Gastrocnemius medialis (tissue), 4 donors: ENCODE measurements around the gene KLHL15. TPM values are rescaled to one million over a fixed set of nuclear protein-coding genes. Genes with fewer than 3 reads are reported as not detected.

Source experiments
- ATAC-seq, 2 donors: fragments of 150-250 bp; one replicate each; pipeline ENCODE4 v1.9.1; 2016
- DNase-seq, 2 donors: peaks; one replicate each; pipeline ENCODE4 v3.0.0-alpha.2; 2019
- H3K27ac ChIP-seq, 4 donors: fragments of 200-600 bp; sonication (generic); 1 replicate in 1 of 4; 2 replicates in 3 of 4; pipeline ENCODE4 v1.5.1; 2016 to 2018; ENCODE audit warnings: mild to moderate bottlenecking in 2 of 4, moderate library complexity in 1 of 4
- H3K27me3 ChIP-seq, 3 donors: fragments of 200-600 bp; sonication (generic) in 2 of 3; 1 replicate in 1 of 3; 2 replicates in 2 of 3; pipeline versions ENCODE4 v1.5.1 to v1.6.0; 2016 to 2019; ENCODE audit warnings: mild to moderate bottlenecking in 1 of 3, moderate library complexity in 1 of 3
- H3K36me3 ChIP-seq, 2 donors: fragments of 200-600 bp; sonication (generic) in 1 of 2; one replicate each; pipeline ENCODE4 v1.5.1; 2017 to 2018
- H3K4me1 ChIP-seq, 2 donors: fragments of 200-600 bp; sonication (generic) in 1 of 2; one replicate each; pipeline ENCODE4 v1.5.1; 2016 to 2017; ENCODE audit warnings: mild to moderate bottlenecking in 2 of 2
- H3K4me3 ChIP-seq, 4 donors: fragments of 200-600 bp; sonication (generic) in 3 of 4; 1 replicate in 1 of 4; 2 replicates in 3 of 4; pipeline ENCODE4 v1.5.1; 2016 to 2019; ENCODE audit warnings: mild to moderate bottlenecking in 2 of 4
- H3K9me3 ChIP-seq, 3 donors: fragments of 200-600 bp; sonication (generic) in 2 of 3; 1 replicate in 1 of 3; 2 replicates in 2 of 3; pipeline ENCODE4 v1.5.1; 2016 to 2019
- POLR2A ChIP-seq, 2 donors: fragments of 450-650 bp; IDR thresholded peaks; one replicate each; pipeline ENCODE4 v1.6.1; 2017; ENCODE audit warnings: antibody characterized with exemption in 2 of 2, mild to moderate bottlenecking in 2 of 2, moderate library complexity in 2 of 2
- in situ Hi-C, 4 donors: fragments of 200-750 bp; cut with MboI; loops; one replicate each; pipeline versions ENCODE4 v1.15.0 to v1.8.0; 2017; ENCODE audit warnings: low sequenced_read_pairs in 4 of 4
- intact Hi-C: fragments of 100-400 bp; cut with DNase I; formaldehyde crosslinking; loops from one replicate; pipeline ENCODE4 v1.15.1; 2023; ENCODE audit warnings: low total_unique reads
- total RNA-seq, 4 donors: library from RNA; depleted of rRNA; stranded (reverse); fragments of >200 nt; gene quantifications; one replicate each; pipeline versions ENCODE4 v1.1.0 to v1.2.3, GENCODE V29; 2016
- TF ChIP-seq, protein P1 (sequence below), 5 experiments: fragments of 450-650 bp in 3 of 5; fragments of 200-600 bp in 2 of 5; sonication (generic) in 2 of 5; IDR thresholded peaks in 4 of 5; conservative IDR thresholded peaks in 1 of 5; 1 replicate in 4 of 5; 2 replicates in 1 of 5; pipeline ENCODE4 v1.5.1; 2016 to 2019; ENCODE audit warnings: antibody characterized with exemption in 5 of 5, mild to moderate bottlenecking in 3 of 5, moderate library complexity in 3 of 5

Gene KLHL15
- total RNA-seq, 4 donors from 2014 or later, result 5.1 to 9.3 (median 8.1) TPM

GRCh38 chrX:23992431-23992830 lies 34.6 kb downstream of the KLHL15 start:
- intact Hi-C loops (no loop called here), in situ Hi-C loops (no loop called here)
- Histone ChIP-seq H3K4me3 (no peak overlapping the region), H3K9me3 (no peaks in the 10 kb centered on the region), H3K36me3 (peaks cover 0 to 11% of the 10 kb centered on the region in 2 donors), H3K27ac (no peak overlapping the region), H3K27me3 (no peaks in the 10 kb centered on the region), H3K4me1 (no peaks in the 10 kb centered on the region)
- TF ChIP-seq, protein P1, sequence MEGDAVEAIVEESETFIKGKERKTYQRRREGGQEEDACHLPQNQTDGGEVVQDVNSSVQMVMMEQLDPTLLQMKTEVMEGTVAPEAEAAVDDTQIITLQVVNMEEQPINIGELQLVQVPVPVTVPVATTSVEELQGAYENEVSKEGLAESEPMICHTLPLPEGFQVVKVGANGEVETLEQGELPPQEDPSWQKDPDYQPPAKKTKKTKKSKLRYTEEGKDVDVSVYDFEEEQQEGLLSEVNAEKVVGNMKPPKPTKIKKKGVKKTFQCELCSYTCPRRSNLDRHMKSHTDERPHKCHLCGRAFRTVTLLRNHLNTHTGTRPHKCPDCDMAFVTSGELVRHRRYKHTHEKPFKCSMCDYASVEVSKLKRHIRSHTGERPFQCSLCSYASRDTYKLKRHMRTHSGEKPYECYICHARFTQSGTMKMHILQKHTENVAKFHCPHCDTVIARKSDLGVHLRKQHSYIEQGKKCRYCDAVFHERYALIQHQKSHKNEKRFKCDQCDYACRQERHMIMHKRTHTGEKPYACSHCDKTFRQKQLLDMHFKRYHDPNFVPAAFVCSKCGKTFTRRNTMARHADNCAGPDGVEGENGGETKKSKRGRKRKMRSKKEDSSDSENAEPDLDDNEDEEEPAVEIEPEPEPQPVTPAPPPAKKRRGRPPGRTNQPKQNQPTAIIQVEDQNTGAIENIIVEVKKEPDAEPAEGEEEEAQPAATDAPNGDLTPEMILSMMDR (IDR thresholded peaks at IDR 0.05 in 4 of 5, conservative IDR thresholded peaks at IDR 0.05 in 1 of 5), result no peak
- no peak for TF ChIP-seq POLR2A (IDR thresholded peaks at IDR 0.05)
- ATAC-seq, result no peak
- DNase-seq, result no peak

GRCh38 chrX:23990455-23990854 lies 36.5 kb downstream of the KLHL15 start:
- Histone ChIP-seq H3K27me3 (no peaks in the 10 kb centered on the region), H3K9me3 (no peaks in the 10 kb centered on the region), H3K4me1 (no peaks in the 10 kb centered on the region), H3K36me3 (peaks cover 0 to 11% of the 10 kb centered on the region in 2 donors), H3K4me3 (no peak overlapping the region), H3K27ac (no peak overlapping the region)
- TF ChIP-seq POLR2A (IDR thresholded peaks at IDR 0.05), result no peak
- TF ChIP-seq, protein P1 (IDR thresholded peaks at IDR 0.05 in 4 of 5, conservative IDR thresholded peaks at IDR 0.05 in 1 of 5), result no peak
- in situ Hi-C loops, result no loop called here
- DNase-seq, result no peak
- intact Hi-C loops, result no loop called here
- no peak for ATAC-seq

GRCh38 chrX:23989689-23990088 lies 37.3 kb downstream of the KLHL15 start:
- intact Hi-C loops (no loop called here), in situ Hi-C loops (no loop called here)
- Histone ChIP-seq H3K4me1 (no peaks in the 10 kb centered on the region), H3K4me3 (no peak overlapping the region), H3K36me3 (peaks cover 0 to 11% of the 10 kb centered on the region in 2 donors), H3K27ac (no peak overlapping the region), H3K27me3 (no peaks in the 10 kb centered on the region), H3K9me3 (no peaks in the 10 kb centered on the region)
- DNase-seq (no peak), ATAC-seq (no peak)
- TF ChIP-seq, protein P1 (IDR thresholded peaks at IDR 0.05 in 4 of 5, conservative IDR thresholded peaks at IDR 0.05 in 1 of 5), result no peak
- TF ChIP-seq POLR2A (IDR thresholded peaks at IDR 0.05), result no peak

DNA sequence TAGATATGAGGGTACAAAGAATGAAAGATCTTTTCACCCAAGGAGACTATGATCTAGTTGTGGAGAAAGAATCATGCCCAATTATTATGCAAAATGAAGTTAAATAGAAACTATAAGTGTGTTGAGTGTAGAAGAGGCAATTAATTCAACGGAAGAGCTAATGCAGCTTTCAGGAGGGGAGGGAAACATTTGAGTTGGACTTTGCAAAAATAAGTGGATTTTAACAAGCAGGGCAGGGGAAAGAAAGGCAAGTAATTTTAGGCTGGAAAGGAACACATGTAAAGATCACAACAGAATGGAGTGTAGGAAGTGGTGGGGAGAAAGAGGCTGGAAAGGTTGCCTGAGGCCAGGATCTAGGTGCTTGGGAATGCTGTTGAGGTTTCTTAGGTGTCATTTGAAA lies 44.1 kb downstream of the KLHL15 start:
- in situ Hi-C loops (no loop called here), intact Hi-C loops (no loop called here)
- H3K36me3 ChIP-seq, result peaks cover 0 to 3% of the 10 kb centered on the region in 2 donors
- H3K9me3 ChIP-seq, result no peaks in the 10 kb centered on the region
- no peak overlapping the region for H3K4me3 ChIP-seq
- H3K4me1 ChIP-seq, result no peaks in the 10 kb centered on the region
- H3K27ac ChIP-seq, result no peak overlapping the region
- ATAC-seq (no peak), DNase-seq (no peak)
- H3K27me3 ChIP-seq, result no peaks in the 10 kb centered on the region
- TF ChIP-seq, protein P1 (IDR thresholded peaks at IDR 0.05 in 4 of 5, conservative IDR thresholded peaks at IDR 0.05 in 1 of 5), result no peak
- TF ChIP-seq POLR2A (IDR thresholded peaks at IDR 0.05), result no peak

- DNase-seq (no peak), ATAC-seq (no peak)
- in situ Hi-C loops, result no loop called here
- H3K36me3 ChIP-seq, result no peaks in the 10 kb centered on the region
- H3K4me3 ChIP-seq, result no peak overlapping the region
- intact Hi-C loops, result no loop called here
- H3K27ac ChIP-seq, result no peak overlapping the region
- no peak for TF ChIP-seq POLR2A (IDR thresholded peaks at IDR 0.05)
- TF ChIP-seq, protein P1 (IDR thresholded peaks at IDR 0.05 in 4 of 5, conservative IDR thresholded peaks at IDR 0.05 in 1 of 5), result no peak
- no peaks in the 10 kb centered on the region for H3K4me1 ChIP-seq
- no peaks in the 10 kb centered on the region for H3K27me3 ChIP-seq
- H3K9me3 ChIP-seq, result no peaks in the 10 kb centered on the region
Observed at GRCh38 chrX:23981711-23982110, 45.3 kb downstream of the KLHL15 start.
